Measurements from ENCODE around the gene TIMELESS.

GRCh38 chr12:56417739-56418138 lies 31.5 kb downstream of the TIMELESS start:
- TF ChIP-seq CTCF (IDR thresholded peaks at IDR 0.05) = no peak
- TF ChIP-seq POLR2A (IDR thresholded peaks at IDR 0.05) = no peak
